Measurements from ENCODE around the gene RUBCN. TPM values are rescaled to one million over a fixed set of nuclear protein-coding genes. Genes with fewer than 3 reads are reported as not detected.
A peak's percentile ranks its signal among the peaks of the same experiment; 100 is the strongest.

Gene RUBCN
- polyA plus RNA-seq, 1 of the 3 experiments (the other 2 are of a cell fraction): 14.9 TPM

- no peaks in the 10 kb centered on the region for H3K9me3 ChIP-seq
- no peaks in the 10 kb centered on the region; a peak in 1 of 4 replicates for H3K4me1 ChIP-seq (ENCODE audit: control insufficient read depth in 1 of 2, insufficient read depth in 2 of 2, low read depth in 1 of 2, low read length in 1 of 2)
- peaks cover 16% of the 10 kb centered on the region for H4K20me1 ChIP-seq (ENCODE audit: insufficient read depth)
- WGBS (ENCODE audit: low lambda C conversion rate): 97% methylated on average over 4 of the region's 4 CpGs
- H3F3A ChIP-seq (replicated peaks; ENCODE audit: insufficient read depth): peaks cover 4% of the 10 kb centered on the region
- no peak overlapping the region for H3K4me2 ChIP-seq
- no peak overlapping the region for H3K9ac ChIP-seq
- DNase-seq: no peak
- H3K79me2 ChIP-seq (ENCODE audit: insufficient read depth): peaks cover 88% of the 10 kb centered on the region
- no peaks in the 10 kb centered on the region for H3K27me3 ChIP-seq (ENCODE audit: insufficient read depth)
- H2AFZ ChIP-seq (ENCODE audit: low read depth): no peak overlapping the region
- no peak overlapping the region for H3K4me3 ChIP-seq (ENCODE audit: low read depth in 2 of 2, low read length in 1 of 2)
- CTCF ChIA-PET: no interaction called here
- no peak overlapping the region for H3K27ac ChIP-seq (ENCODE audit: low read depth in 2 of 2, low read length in 1 of 2)
- H3K9me2 ChIP-seq: no peaks in the 10 kb centered on the region
- POLR2A ChIA-PET: no interaction called here
- TF ChIP-seq MXI1 (IDR thresholded peaks at IDR 0.05; ENCODE audit: low read depth, low read length): no peak
- H3K36me3 ChIP-seq (replicated peaks in 1 of 2; ENCODE audit: control insufficient read depth in 1 of 2, insufficient read depth in 2 of 2, low read length in 1 of 2): peaks cover 31 to 35% of the 10 kb centered on the region in 2 experiments
These were observed 21.8 kb upstream of the RUBCN start for GRCh38 chr3:197758512-197758911.

- Histone ChIP-seq H3F3A (replicated peaks; ENCODE audit: insufficient read depth) (peaks cover 15% of the 10 kb centered on the region), H3K4me1 (ENCODE audit: control insufficient read depth in 1 of 2, insufficient read depth in 2 of 2, low read depth in 1 of 2, low read length in 1 of 2) (peaks cover 0 to 5% of the 10 kb centered on the region in 2 experiments; a peak in 3 of 4 replicates), H3K36me3 (replicated peaks in 1 of 2; ENCODE audit: control insufficient read depth in 1 of 2, insufficient read depth in 2 of 2, low read length in 1 of 2) (peaks cover 26 to 28% of the 10 kb centered on the region in 2 experiments), H3K4me3 (ENCODE audit: low read depth in 2 of 2, low read length in 1 of 2) (no peak overlapping the region), H3K9ac (no peak overlapping the region), H3K9me3 (no peaks in the 10 kb centered on the region), H3K9me2 (no peaks in the 10 kb centered on the region), H3K79me2 (ENCODE audit: insufficient read depth) (peaks cover 95% of the 10 kb centered on the region), H3K27me3 (ENCODE audit: insufficient read depth) (no peaks in the 10 kb centered on the region), H3K4me2 (peak overlapping the region; percentile 55), H2AFZ (ENCODE audit: low read depth) (no peak overlapping the region), H3K27ac (ENCODE audit: low read depth in 2 of 2, low read length in 1 of 2) (peak overlapping the region in 1 of 2 experiments; percentile 59; a peak in 2 of 4 replicates), H4K20me1 (ENCODE audit: insufficient read depth) (peaks cover 33% of the 10 kb centered on the region)
- POLR2A ChIA-PET: no interaction called here
- TF ChIP-seq POLR2AphosphoS5 (IDR thresholded peaks at IDR 0.05; ENCODE audit: low read depth, low read length) (no peak), GATA2 (CRISPR knock-in tag; IDR thresholded peaks at IDR 0.05) (no peak), JUND (IDR thresholded peaks at IDR 0.05) (no peak), TCF12 (IDR thresholded peaks at IDR 0.05) (no peak), TEAD4 (IDR thresholded peaks at IDR 0.05; ENCODE audit: borderline replicate concordance, insufficient read depth) (no peak), USF1 (IDR thresholded peaks at IDR 0.05; ENCODE audit: borderline replicate concordance, low read depth) (no peak), RXRA (IDR thresholded peaks at IDR 0.05; ENCODE audit: borderline replicate concordance, low read depth) (no peak), EP300 (IDR thresholded peaks at IDR 0.05; ENCODE audit: borderline replicate concordance in 1 of 2, low read depth in 1 of 2, low read length in 1 of 2) (no peak), FOXM1 (IDR thresholded peaks at IDR 0.05; ENCODE audit: low read depth) (no peak), GABPA (IDR thresholded peaks at IDR 0.05; ENCODE audit: low read depth) (no peak), ELF1 (IDR thresholded peaks at IDR 0.05) (no peak), FOSL2 (IDR thresholded peaks at IDR 0.05; ENCODE audit: borderline replicate concordance, low read depth) (no peak), REST (IDR thresholded peaks at IDR 0.05; ENCODE audit: low read depth, low read length) (no peak), RFX5 (IDR thresholded peaks at IDR 0.05; ENCODE audit: low read length) (no peak), ZBTB33 (IDR thresholded peaks at IDR 0.05; ENCODE audit: borderline replicate concordance, low read depth) (no peak), YY1 (IDR thresholded peaks at IDR 0.05; ENCODE audit: low read depth) (no peak), IRF3 (IDR thresholded peaks at IDR 0.05; ENCODE audit: low read depth, low read length) (no peak), RAD21 (IDR thresholded peaks at IDR 0.05; ENCODE audit: low read length) (no peak)
- WGBS (ENCODE audit: low lambda C conversion rate): 74% methylated on average over 3 of the region's 3 CpGs
- CTCF ChIA-PET: interaction anchor here (1.0 kb wide), 1 partner anchor 27 kb away, joined by 4 read pairs; no protein-coding TSS in a partner anchor
- no peak for DNase-seq
These were observed 20.0 kb upstream of the RUBCN start for GRCh38 chr3:197756704-197757103.

Data from SK-N-SH (cell line).